Natural killer cell (primary cell): Measurements from ENCODE around the gene NT5C2. TPM values are rescaled to one million over a fixed set of nuclear protein-coding genes. Genes with fewer than 3 reads are reported as not detected.

Source experiments
- ATAC-seq, 3 donors: fragments of 150-1000 bp in 2 of 3; fragments of 200-7000 bp in 1 of 3; cut with Tn5 transposase; 1 replicate in 1 of 3; 2 replicates in 2 of 3; pipeline ENCODE4 v1.10.0; 2021; ENCODE audit warnings: mild to moderate bottlenecking in 2 of 3, moderate library complexity in 2 of 3
- DNase-seq, 2 donors: peaks; one replicate each; pipeline versions ENCODE4 v3.0.0 to v3.0.0-alpha.2; 2013 to 2021; ENCODE audit warnings: mixed read lengths in 1 of 2
- H3K27ac ChIP-seq: one replicate; pipeline ENCODE4 v1.5.1; 2013; ENCODE audit warnings: mild to moderate bottlenecking, low read length
- H3K27me3 ChIP-seq: one replicate; pipeline ENCODE4 v1.6.1; 2013; ENCODE audit warnings: low read length; ENCODE audit not compliant: control insufficient read depth, insufficient read depth
- H3K36me3 ChIP-seq: one replicate; pipeline ENCODE4 v1.6.1; 2013; ENCODE audit warnings: low read length; ENCODE audit not compliant: control insufficient read depth, insufficient read depth
- H3K4me1 ChIP-seq: one replicate; pipeline ENCODE4 v1.6.1; 2013; ENCODE audit warnings: low read length; ENCODE audit not compliant: control insufficient read depth, insufficient read depth
- H3K4me3 ChIP-seq: one replicate; pipeline ENCODE4 v1.5.1; 2013; ENCODE audit warnings: low read length
- H3K9me3 ChIP-seq: one replicate; pipeline ENCODE4 v1.6.1; 2013; ENCODE audit warnings: low read length; ENCODE audit not compliant: control insufficient read depth, insufficient read depth
- H3K27ac Mint-ChIP-seq, 2 donors: one replicate each; pipeline ENCODE4 v1.8.0; 2022; ENCODE audit warnings: mild to moderate bottlenecking in 2 of 2, mixed read lengths in 2 of 2, moderate library complexity in 1 of 2
- H3K27me3 Mint-ChIP-seq, 2 donors: one replicate each; pipeline ENCODE4 v1.8.0; 2022; ENCODE audit warnings: low read depth in 2 of 2, mixed read lengths in 2 of 2
- H3K36me3 Mint-ChIP-seq: one replicate; pipeline ENCODE4 v1.8.0; 2022; ENCODE audit warnings: mixed read lengths
- H3K4me1 Mint-ChIP-seq, 2 donors: one replicate each; pipeline ENCODE4 v1.8.0; 2022; ENCODE audit warnings: mixed read lengths in 2 of 2
- H3K4me3 Mint-ChIP-seq: one replicate; pipeline ENCODE4 v1.8.0; 2022; ENCODE audit warnings: mild to moderate bottlenecking, moderate library complexity, mixed read lengths
- H3K9me3 Mint-ChIP-seq, 2 donors: one replicate each; pipeline ENCODE4 v1.8.0; 2022; ENCODE audit warnings: mixed read lengths in 2 of 2
- WGBS: methylation state at CpG from one replicate; pipeline ENCODE4 v1.1.7; 2013; ENCODE audit warnings: missing lambda C conversion rate; ENCODE audit not compliant: insufficient coverage; 5-methylcytosine and 5-hydroxymethylcytosine counted together
- intact Hi-C: fragments of 100-400 bp; cut with micrococcal nuclease; formaldehyde crosslinking; loops from one replicate; pipeline ENCODE4 v1.14.2; 2022
- total RNA-seq, 4 donors: library from RNA; stranded (reverse); fragments of 120-200 nt in 1 of 4; gene quantifications; one replicate each; pipeline versions ENCODE4 v1.2.3 to v1.2.4, GENCODE V29; 2013 to 2022
- TF ChIP-seq, protein P1 (sequence below): fragments of 200-600 bp; IDR thresholded peaks from one replicate; pipeline ENCODE4 v1.8.0; 2022; ENCODE audit warnings: antibody characterized with exemption

The NT5C2 gene
- total RNA-seq, 3 donors from 2014 or later (not counting 1 experiment from before 2014, with no cell fraction given): 84.4 to 110 (median 89.4) TPM

DNA sequence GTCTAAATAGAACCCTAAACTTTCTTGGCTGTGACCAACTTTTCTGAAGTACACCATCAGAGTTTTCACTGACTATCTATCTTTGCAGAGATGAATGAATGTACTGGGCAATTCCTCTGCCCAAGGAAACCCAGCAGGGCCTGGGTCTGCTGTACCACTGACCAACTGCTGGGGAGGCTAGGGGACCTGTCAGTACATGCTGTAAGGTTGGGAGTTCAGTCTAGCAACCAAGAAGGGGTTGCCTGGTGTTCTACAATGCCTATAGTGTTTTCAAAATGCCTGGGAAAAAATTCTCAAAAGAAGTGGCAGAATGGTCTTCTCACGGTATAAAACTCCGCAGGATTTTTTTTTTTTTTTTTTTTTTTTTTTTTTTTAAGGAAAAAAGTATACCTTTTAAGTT is 106.3 kb downstream of the NT5C2 start:
- Histone ChIP-seq H3K36me3 (peaks cover 71% of the 10 kb centered on the region), H3K27me3 (no peaks in the 10 kb centered on the region), H3K9me3 (no peaks in the 10 kb centered on the region), H3K27ac (no peak overlapping the region), H3K4me3 (no peak overlapping the region), H3K4me1 (no peaks in the 10 kb centered on the region)
- Mint-ChIP-seq H3K9me3 (no peaks in the 10 kb centered on the region), H3K36me3 (peaks cover 21% of the 10 kb centered on the region), H3K4me1 (no peaks in the 10 kb centered on the region), H3K27ac (no peak overlapping the region), H3K27me3 (no peaks in the 10 kb centered on the region), H3K4me3 (no peak overlapping the region)
- WGBS: no CpG with 5 or more reads among the region's 2 CpGs
- DNase-seq (no peak), ATAC-seq (no peak)
- intact Hi-C loops: no loop called here
- TF ChIP-seq, protein P1, sequence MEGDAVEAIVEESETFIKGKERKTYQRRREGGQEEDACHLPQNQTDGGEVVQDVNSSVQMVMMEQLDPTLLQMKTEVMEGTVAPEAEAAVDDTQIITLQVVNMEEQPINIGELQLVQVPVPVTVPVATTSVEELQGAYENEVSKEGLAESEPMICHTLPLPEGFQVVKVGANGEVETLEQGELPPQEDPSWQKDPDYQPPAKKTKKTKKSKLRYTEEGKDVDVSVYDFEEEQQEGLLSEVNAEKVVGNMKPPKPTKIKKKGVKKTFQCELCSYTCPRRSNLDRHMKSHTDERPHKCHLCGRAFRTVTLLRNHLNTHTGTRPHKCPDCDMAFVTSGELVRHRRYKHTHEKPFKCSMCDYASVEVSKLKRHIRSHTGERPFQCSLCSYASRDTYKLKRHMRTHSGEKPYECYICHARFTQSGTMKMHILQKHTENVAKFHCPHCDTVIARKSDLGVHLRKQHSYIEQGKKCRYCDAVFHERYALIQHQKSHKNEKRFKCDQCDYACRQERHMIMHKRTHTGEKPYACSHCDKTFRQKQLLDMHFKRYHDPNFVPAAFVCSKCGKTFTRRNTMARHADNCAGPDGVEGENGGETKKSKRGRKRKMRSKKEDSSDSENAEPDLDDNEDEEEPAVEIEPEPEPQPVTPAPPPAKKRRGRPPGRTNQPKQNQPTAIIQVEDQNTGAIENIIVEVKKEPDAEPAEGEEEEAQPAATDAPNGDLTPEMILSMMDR: no peak

DNA sequence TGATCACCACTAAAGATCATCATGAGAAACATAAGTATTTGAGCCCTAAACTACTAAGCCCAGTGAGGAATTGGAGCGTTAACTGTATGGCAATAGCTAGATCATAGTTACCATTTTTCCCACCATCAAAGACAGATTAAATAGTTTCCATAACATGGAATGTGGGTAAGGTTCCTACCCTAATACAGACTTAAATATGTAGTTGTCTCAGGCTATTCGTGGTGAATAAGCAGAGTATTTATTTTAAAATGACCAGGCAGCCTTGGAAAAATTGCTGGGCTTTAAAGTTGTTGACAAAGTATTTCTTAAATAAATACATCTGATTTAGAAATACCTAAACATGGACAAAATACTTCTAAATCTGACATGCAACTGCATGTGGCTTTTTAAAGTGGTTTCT is 106.8 kb downstream of the NT5C2 start:
- Histone ChIP-seq H3K9me3 (no peaks in the 10 kb centered on the region), H3K36me3 (peaks cover 67% of the 10 kb centered on the region), H3K27me3 (no peaks in the 10 kb centered on the region), H3K27ac (no peak overlapping the region), H3K4me3 (no peak overlapping the region), H3K4me1 (no peaks in the 10 kb centered on the region)
- ATAC-seq (no peak), DNase-seq (no peak)
- no peaks in the 10 kb centered on the region for H3K9me3 Mint-ChIP-seq
- H3K27me3 Mint-ChIP-seq: no peaks in the 10 kb centered on the region
- 100% methylated on average over 1 of the region's 2 CpGs for WGBS
- no peaks in the 10 kb centered on the region for H3K4me1 Mint-ChIP-seq
- intact Hi-C loops: no loop called here
- H3K27ac Mint-ChIP-seq: peak overlapping the region in 1 of 2 donors; percentile 3
- TF ChIP-seq, protein P1: no peak
- peaks cover 21% of the 10 kb centered on the region for H3K36me3 Mint-ChIP-seq
- H3K4me3 Mint-ChIP-seq: no peak overlapping the region

DNA sequence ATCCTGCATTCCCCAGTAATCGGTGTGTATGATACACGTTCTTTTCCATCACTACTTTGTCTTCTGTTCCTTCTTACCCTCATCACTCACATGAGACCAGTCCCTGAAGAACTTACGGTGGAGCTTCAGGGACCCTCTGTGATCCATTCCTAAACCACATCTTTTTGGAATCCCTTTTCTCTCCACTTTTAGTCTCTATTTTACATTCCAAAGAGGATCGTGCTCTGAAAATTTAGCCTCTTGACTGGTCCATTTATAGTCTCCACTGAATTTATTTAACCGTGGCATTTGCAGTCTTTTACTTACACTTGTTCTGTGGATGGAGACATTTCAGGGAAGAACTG is 109.1 kb downstream of the NT5C2 start:
- H3K9me3 ChIP-seq: no peaks in the 10 kb centered on the region
- H3K9me3 Mint-ChIP-seq: no peaks in the 10 kb centered on the region
- 96% methylated on average over 5 of the region's 5 CpGs for WGBS
- H3K27me3 ChIP-seq: no peaks in the 10 kb centered on the region
- intact Hi-C loops: no loop called here
- H3K36me3 Mint-ChIP-seq: peaks cover 3% of the 10 kb centered on the region
- H3K4me1 ChIP-seq: no peaks in the 10 kb centered on the region
- TF ChIP-seq, protein P1: no peak
- peaks cover 46% of the 10 kb centered on the region for H3K36me3 ChIP-seq
- ATAC-seq (no peak), DNase-seq (no peak)
- H3K4me1 Mint-ChIP-seq: no peaks in the 10 kb centered on the region
- H3K4me3 ChIP-seq: no peak overlapping the region
- no peak overlapping the region for H3K27ac Mint-ChIP-seq
- H3K4me3 Mint-ChIP-seq: no peak overlapping the region
- H3K27me3 Mint-ChIP-seq: no peaks in the 10 kb centered on the region
- no peak overlapping the region for H3K27ac ChIP-seq

DNA sequence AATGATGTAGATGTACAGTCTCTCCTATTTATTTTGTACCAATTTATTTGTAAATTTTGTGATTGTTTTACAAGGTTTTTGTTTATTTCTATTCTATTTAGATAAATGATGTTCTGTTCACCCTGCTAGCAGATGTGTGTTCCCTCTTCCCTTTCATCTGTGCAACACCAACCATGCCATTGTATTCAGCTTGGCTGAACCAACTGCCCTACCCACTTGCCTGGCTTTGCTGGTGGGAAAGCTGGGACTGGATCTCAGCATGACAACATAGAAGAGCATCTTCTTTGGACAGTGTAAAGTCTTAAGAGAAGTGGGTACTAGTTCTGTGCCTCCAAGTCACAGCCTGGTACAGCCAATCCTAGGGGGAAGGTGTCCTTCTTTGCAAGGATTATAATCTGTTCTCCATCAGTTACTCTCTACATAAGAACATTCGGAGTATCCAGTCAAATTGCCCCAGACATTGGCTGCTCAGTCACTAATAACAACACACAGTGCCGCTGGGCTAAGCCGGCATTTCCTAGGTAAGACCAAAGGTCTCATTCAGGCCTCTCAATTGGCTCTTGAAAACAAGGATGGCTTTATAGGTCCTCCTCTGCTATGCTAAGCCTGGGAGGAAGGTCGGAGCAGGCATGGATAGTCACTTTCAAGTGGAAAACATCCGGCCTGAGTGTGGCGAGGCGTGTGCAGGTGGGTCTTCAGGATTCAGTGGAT is 109.7 kb downstream of the NT5C2 start:
- Mint-ChIP-seq H3K4me3 (no peak overlapping the region), H3K36me3 (no peaks in the 10 kb centered on the region), H3K27ac (peak overlapping the region in 1 of 2 donors; percentile 34), H3K27me3 (no peaks in the 10 kb centered on the region), H3K4me1 (no peaks in the 10 kb centered on the region), H3K9me3 (no peaks in the 10 kb centered on the region)
- Histone ChIP-seq H3K36me3 (peaks cover 42% of the 10 kb centered on the region), H3K9me3 (no peaks in the 10 kb centered on the region), H3K27me3 (no peaks in the 10 kb centered on the region), H3K27ac (no peak overlapping the region), H3K4me3 (no peak overlapping the region), H3K4me1 (no peaks in the 10 kb centered on the region)
- ATAC-seq (no peak), DNase-seq (no peak)
- WGBS: 98% methylated on average over 7 of the region's 7 CpGs
- intact Hi-C loops: no loop called here
- TF ChIP-seq, protein P1: no peak
